KBM-7 (cell line): ENCODE data around the gene GAL3ST1.
"Not testable (repeated sequence)": the region's sequence is repeated elsewhere in the genome, so short reads cannot be mapped to it uniquely, and the experiment has no call there.

Experiments
- DNase-seq: peaks from one replicate; pipeline ENCODE4 v3.0.0-alpha.2; 2015
- in situ Hi-C: fragments of 300-500 bp; cut with MboI; formaldehyde crosslinking; loops from 2 replicates; pipeline ENCODE4 v1.14.3; 2020; ENCODE audit warnings: low sequenced_read_pairs, low pct_unique_long_range_greater_than_20kb, mixed read lengths

GAL3ST1 gene

DNA sequence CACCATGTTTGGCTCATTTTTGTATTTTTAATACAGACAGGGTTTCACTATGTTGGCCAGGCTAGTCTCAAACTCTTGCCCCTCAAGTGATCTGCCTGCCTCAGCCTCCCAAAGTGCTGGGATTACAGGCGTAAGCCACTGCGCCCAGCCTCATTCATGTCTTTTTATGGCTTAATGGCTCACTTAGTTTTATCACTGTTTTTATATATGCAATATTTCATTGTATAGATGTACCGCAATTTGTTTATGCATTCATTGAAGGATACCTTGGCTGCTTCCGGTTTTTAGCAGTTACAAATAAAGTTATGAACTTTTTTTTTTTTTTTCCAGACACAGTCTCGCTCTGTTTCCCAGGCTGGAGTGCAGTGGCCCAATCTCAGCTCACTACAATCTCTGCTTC lies 27.0 kb upstream of the GAL3ST1 start:
- in situ Hi-C loops = no loop called here
- no peak for DNase-seq

DNA sequence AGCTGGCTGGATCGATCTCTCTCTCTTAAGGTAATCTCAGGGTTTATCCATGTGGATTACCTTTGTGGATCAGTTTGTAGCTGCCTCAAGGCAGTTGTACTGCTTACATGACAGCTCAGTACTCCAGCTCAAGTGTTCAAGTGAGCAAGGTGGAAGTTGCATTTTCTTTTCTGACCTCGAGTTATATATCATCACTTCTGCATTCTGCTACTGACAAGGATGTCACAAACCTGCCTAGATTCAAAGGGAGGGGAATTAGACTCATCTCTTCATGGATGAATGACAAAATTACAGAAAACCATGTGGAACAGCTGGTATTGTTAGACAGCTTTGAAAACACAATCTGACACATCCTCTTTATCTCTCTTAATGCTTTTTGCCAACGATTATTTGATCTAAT lies 26.5 kb upstream of the GAL3ST1 start:
- in situ Hi-C loops = no loop called here
- peak; percentile 32 for DNase-seq

DNA sequence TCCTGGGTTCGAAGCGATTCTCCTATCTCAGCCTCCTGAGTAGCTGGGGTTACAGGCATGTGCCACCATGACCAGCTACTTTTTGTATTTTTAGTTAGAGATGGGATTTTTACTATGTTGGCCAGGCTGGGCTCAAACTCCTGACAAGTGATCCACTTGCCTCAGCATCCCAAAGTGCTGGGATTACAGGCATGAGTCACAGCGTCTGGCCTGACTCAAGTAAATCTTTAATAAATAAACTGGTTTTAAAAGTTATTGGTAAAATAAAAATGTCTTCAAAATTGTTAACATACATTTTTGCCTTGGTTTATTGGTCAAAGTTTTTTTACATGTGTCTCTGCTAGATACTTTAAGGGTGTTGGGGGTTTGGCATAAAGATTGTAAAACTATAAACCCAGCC lies 24.5 kb upstream of the GAL3ST1 start:
- in situ Hi-C loops = no loop called here
- DNase-seq = no peak

DNA sequence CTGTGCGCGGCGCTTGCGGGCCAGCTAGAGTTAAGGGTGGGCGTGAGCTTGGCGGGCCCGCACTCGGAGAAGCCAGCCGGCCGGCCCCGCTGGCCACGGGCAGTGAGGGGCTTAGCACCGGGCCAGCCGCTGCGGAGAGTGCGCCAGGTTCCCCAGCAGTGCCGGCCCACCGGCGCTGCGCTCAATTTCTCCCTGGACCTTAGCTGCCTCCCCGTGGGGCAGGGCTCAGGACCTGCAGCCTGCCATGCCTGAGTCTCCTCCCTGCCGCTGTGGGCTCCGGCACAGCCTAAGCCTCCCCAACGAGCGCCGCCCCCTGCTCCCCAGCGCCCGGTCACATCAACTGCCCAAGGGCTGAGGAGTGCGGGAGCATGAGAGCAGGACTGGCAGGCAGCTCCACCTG lies 22.4 kb upstream of the GAL3ST1 start:
- in situ Hi-C loops = no loop called here
- DNase-seq = no peak

GRCh38 chr22:30596199-30596598 lies 21.7 kb upstream of the GAL3ST1 start:
- DNase-seq = no peak
- in situ Hi-C loops = no loop called here

GRCh38 chr22:30592360-30592713 lies 17.9 kb upstream of the GAL3ST1 start:
- DNase-seq = not testable (repeated sequence)

DNA sequence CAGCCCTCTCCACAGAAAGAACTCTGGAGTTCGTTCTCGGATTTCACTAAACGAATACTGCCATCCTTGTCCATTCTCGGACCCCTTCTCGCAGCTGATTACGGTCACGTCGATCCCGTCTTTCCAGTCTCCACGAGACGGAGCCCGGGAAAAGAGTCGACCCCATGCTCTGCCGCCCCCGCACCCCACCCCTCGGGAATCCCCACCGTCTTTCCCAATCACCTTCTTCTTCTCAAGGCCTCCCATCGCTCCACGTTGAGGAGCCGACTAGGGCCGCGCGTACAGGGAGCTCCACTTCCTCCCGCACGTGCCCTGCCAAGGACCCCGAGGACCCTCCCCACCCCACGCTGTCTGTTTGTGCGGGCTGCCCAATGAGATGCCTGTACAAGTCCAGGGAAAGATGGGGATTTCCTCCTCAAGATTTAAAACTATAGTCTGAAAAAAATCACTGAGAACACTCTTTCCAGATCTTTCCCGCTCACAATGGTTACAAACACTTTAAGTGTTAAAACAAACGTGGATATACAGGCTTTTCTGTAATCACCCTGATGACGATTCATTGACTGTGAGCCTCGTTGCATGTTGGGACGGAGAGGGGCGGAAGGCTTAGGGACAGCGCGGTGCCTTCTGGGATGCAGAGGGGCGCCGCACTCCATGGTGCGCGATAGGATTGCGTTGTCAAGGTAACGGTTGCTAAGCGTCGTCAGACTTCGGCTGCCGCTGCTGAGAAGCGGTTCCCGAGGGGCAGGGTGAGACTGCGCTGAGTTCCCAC lies 17.3 kb upstream of the GAL3ST1 start, which contains the start of gene PES1:
Gene PES1, minus strand, starts transcription at position 323 of the 772 bp plus-strand sequence. Its CDS starts 77 bp downstream, at position 246.
- in situ Hi-C loops = no loop called here
- peak; percentile 99 for DNase-seq

More at GRCh38 chr22:30592360-30592713, 17.9 kb upstream of the GAL3ST1 start:
- in situ Hi-C loops = not testable (repeated sequence)

DNA sequence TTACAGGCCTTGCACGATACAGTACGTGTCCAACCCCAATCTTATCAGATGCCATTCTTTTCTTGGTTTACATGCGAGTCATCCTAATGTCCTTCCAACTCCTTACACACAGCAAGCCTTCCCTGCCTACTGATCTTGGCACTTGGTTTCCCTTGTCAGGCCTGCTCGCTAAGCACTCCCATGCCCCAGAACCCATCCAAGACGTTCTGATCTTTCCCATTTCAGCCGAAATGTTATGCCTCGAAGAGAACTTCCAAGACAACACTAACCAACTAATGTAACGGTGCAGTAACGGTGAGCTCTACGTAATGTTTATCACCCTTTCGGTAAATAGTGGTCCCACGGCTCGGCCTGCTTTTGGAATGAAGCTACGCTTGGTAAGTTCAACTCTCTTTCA lies 16.7 kb upstream of the GAL3ST1 start:
- in situ Hi-C loops = no loop called here
- DNase-seq = no peak

GRCh38 chr22:30586414-30586813 lies 11.9 kb upstream of the GAL3ST1 start:
- in situ Hi-C loops = no loop called here
- DNase-seq = no peak

GRCh38 chr22:30584441-30584840 lies 10.0 kb upstream of the GAL3ST1 start:
- no peak for DNase-seq

DNA sequence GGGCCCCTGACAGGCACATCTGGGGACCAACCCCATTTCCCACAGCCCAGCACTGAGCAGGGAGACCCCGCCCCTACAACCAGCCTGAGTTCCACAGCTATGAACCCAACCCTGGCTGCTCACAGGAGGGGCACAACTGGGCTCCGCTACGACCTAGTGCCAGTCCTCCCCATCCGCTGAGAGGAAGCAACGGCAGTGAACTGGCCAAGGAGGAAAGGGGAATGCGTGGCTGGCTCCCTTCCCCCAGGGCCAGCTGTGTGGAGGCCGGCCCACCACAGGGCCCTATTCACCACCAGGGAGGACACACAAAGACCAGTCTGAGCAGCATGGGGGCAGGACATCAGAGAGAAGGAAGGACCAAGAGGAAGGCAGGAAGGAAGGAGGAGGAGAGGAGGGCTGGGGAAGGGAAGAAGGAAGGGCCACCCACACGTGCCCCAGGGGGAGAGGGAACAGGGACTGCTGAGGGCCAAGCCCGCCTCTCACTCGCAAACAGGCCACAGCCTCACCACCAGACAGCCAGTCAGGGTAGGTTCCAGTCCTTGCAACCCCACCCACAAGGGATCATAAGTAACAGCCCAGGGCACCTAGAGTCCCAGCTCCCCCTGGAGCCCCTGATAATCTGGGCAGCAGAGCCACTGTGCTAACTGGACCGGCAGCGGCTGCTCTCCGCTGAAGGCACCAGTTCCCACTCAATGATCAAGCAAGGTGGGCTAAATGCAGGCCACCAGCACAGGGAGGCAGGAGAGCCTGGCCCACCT lies 8.5 kb upstream of the GAL3ST1 start:
- DNase-seq = no peak
- in situ Hi-C loops = no loop called here

More at GRCh38 chr22:30584441-30584840, 10.0 kb upstream of the GAL3ST1 start:
- in situ Hi-C loops = no loop called here

GRCh38 chr22:30582051-30582450 lies 7.6 kb upstream of the GAL3ST1 start:
- in situ Hi-C loops = no loop called here
- no peak for DNase-seq

- in situ Hi-C loops = no loop called here
- no peak for DNase-seq
Observed at GRCh38 chr22:30580896-30581295, 6.4 kb upstream of the GAL3ST1 start.

DNA sequence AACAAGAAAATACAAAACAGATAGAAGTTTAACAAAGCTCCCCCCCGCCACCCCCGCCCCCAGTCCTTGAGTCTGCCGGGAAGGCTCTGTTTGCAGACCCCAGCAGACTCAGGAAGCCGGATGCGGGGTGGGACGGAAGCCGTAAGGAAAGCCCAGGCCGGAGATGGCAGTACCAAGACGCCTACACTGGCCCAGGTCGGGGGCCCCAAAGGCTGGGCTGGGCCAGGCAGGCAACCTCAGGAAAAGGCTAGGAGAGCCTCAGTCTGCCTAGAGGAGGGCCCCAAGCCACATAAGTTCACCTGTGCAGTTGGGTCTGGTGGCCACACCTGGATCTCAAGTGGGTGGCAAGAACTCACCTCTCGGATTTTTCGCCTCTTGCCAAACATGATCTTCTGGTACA lies 4.0 kb upstream of the GAL3ST1 start:
- in situ Hi-C loops = no loop called here
- no peak for DNase-seq

DNA sequence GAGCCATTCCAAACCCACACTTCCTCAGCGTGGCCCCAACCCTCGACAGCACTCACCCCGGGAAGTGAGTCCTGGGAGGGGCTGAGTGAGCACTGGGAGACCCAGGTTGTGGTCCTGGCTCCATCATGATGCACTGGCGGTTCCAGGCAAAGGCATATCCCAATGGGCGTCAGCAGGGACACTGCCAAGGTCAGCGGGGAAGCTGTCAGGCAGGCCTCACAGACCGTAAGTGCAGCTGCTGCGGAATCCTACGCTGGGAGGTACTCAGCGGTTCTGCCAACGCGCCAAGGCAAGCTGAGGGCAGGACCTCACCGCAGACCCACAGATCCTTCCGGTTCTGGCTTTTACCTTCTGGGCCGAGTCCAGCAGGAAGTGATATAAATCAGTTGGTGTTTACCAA lies 1.4 kb upstream of the GAL3ST1 start:
- DNase-seq = no peak
- in situ Hi-C loops = no loop called here

DNA sequence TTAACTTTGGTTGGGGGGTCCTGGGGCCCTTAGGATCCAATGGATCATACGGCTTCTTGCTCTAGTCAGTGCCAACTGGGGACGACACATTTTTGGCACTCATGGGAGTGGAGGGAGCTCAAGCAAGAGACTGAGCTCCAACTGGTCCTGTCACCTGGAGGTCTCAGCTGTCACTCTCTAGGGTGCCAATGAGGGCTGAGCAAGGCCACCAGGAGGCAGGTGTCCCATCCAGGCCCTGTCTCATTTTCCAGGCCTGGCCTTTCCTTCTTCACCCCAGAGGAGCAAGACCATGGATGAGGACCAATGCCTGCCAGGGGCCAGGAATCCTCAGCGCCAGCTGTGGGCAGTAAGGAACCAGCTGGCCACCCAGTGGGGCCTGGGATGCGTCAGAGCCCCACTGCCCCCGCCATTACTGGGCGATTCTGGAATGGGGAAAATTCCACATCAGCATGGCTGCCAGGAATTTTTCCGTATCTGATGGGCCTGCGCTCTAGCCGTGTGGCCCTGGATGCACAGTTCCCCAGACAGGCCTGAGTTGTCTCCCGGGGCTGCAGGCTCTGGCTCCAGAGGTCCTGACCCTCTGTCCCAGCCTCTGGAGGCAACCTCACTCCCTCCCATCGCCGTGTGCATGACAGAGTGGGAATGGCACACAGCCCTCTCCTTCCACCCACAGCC lies 669 bp upstream of the GAL3ST1 start:
- DNase-seq = no peak
- in situ Hi-C loops = no loop called here

GRCh38 chr22:30573594-30574094 lies 821 bp downstream of the GAL3ST1 start:
- in situ Hi-C loops = no loop called here
- DNase-seq = no peak

GRCh38 chr22:30572840-30573593 lies 1.4 kb downstream of the GAL3ST1 start:
- no peak for DNase-seq
- in situ Hi-C loops = no loop called here

GRCh38 chr22:30572210-30572609 lies 2.3 kb downstream of the GAL3ST1 start:
- in situ Hi-C loops = no loop called here
- DNase-seq = no peak
